Measurements from ENCODE around the gene PARP11.

DNA sequence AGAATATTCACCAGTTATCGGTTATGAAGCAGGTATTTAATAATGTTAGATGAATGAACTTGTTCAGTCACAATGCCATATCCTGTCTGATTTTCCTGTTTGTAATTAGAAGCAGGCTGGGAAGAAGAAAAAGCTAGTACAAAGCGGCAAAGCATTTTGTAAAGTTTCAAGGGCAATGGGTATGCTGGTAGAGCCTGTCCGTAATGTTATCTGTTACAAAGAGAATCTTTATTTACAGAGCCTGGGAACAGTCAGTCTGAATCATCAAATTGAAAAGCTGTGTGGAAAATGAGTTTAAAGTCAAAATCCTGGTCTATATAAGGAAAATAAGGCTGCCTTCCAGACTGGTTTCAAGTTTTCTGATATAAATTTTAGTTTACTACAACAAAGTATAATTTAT, 40.5 kb downstream of the PARP11 start:
- TF ChIP-seq, protein P1, sequence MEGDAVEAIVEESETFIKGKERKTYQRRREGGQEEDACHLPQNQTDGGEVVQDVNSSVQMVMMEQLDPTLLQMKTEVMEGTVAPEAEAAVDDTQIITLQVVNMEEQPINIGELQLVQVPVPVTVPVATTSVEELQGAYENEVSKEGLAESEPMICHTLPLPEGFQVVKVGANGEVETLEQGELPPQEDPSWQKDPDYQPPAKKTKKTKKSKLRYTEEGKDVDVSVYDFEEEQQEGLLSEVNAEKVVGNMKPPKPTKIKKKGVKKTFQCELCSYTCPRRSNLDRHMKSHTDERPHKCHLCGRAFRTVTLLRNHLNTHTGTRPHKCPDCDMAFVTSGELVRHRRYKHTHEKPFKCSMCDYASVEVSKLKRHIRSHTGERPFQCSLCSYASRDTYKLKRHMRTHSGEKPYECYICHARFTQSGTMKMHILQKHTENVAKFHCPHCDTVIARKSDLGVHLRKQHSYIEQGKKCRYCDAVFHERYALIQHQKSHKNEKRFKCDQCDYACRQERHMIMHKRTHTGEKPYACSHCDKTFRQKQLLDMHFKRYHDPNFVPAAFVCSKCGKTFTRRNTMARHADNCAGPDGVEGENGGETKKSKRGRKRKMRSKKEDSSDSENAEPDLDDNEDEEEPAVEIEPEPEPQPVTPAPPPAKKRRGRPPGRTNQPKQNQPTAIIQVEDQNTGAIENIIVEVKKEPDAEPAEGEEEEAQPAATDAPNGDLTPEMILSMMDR (IDR thresholded peaks at IDR 0.05; ENCODE audit: low read depth, low read length, poor library complexity, severe bottlenecking), result no peak
- no peak for TF ChIP-seq EZH2phosphoT487 (IDR thresholded peaks at IDR 0.05; ENCODE audit: borderline replicate concordance, low read length)
